ENCODE data around the gene MOGAT1.
"Not testable (repeated sequence)": the region's sequence is repeated elsewhere in the genome, so short reads cannot be mapped to it uniquely, and the experiment has no call there.

MOGAT1 gene

GRCh38 chr2:222710736-222711135, 39.3 kb downstream of the MOGAT1 start:
- DNase-seq = peak; percentile 68

- DNase-seq = no peak
Observed at GRCh38 chr2:222711315-222711940, 40.0 kb downstream of the MOGAT1 start.

DNA sequence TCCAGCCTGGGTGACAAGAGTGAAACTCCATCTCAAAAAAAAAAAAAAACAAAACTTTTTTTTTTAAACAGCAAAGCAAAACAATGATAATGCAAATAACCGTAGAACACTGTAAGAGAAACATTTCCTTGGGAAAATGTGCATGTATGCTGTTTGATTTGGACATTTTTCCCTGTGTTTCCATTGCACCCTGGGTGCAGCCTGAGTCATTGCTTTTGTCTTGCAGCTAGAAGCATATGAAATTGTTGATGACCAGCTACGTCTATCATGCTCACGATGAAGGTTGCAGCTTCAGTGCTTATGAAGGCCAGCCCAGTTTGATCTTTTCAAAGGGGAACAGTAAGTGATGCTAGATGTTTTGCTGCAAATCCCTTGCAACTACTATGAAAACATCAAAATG, 41.5 kb downstream of the MOGAT1 start:
- no peak for DNase-seq

DNA sequence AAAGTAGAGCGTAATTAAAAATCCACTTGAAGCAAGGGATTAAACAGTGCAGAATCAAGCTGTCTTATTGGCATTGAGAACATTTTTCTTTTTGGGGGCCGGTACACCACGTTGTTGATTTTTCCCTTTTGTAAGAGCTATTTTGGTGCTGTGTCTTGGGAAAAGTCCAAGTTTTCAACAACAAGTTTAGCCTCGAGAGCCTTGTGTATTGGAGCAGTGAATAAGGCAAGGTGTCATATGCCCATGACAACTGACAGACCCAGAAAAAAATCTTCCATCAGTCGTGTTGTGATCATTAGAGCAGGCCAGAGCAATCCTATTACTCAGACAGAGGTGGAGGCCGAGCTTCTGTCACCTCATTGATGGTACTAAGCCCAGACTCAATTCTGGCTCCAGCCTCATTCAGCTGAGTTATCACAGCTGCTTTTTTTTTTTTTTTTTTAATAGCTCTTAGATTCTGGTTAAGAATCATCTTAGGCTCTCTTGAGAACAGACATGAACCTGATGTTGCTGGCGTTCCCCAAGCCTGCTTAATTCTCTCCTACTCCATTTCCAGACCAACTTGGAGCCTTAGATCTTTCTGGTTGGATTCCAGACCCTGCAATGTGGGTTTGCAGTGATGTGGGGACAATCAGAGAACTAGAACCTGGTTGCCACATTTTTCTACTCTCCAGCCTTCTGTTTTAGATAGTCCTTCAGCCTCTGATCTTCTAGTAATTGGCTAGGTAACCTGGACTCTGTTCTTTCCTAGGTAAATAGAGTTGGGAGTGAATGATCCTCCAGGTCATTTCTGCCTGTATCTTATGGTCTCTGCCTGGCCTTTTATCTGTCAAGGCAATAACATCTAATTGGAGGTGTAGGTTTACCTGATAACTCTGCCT, 43.1 kb downstream of the MOGAT1 start:
- DNase-seq = no peak

DNA sequence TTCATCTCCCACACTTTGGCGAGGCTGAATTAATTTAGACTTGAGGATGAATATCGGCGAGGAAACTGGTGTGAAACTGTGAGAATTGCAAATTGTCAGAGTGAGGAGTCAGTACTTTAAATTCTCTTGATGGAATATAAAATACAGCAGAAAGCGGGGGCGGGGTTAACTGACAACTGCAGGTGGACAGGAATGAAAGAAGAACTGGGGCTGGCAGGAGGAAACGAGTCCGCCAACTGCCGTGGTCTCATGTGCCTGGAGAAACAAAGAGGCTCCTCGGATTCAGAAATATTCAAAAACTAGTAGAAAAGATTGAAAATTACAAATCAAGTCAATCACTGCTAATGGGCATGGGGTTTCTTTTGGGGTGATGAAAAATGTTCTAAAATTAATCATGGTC, 44.3 kb downstream of the MOGAT1 start:
- DNase-seq = no peak

- peak; percentile 69 for DNase-seq
Observed at GRCh38 chr2:222719787-222720186, 48.3 kb downstream of the MOGAT1 start.

- DNase-seq = not testable (repeated sequence)
Observed at GRCh38 chr2:222721597-222721996, 50.1 kb downstream of the MOGAT1 start.

DNA sequence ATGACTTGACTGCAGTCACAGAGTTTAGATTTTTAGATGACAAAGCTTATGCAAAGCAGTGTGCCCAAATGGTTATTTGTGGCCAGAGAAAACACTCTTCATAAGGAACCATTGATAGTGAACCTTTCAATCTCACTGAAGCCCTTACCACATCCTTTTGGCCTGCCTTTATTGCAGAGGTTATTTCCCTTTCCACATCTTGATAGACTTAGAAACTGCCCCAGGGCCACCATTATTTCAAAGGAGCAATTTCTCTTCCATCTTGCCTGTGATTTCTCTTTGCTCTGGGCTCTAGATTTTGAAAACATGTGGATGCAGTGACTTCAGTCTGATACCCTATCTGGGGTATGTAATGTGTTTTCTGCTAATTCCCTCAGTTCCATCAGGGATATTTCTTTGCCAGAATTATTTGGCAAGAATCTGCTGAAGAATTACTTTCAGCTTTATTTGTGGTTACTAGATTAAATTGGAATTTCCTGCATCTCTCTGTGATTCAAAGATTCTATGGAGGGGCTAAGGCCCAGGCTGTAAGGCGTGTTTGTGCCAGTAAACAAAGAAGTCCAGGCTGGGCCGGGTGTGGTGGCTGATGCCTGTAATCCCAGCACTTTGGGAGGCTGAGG, 51.0 kb downstream of the MOGAT1 start:
- DNase-seq = no peak

- no peak for DNase-seq
Observed at GRCh38 chr2:222724208-222724607, 52.8 kb downstream of the MOGAT1 start.

- no peak for DNase-seq
Observed at GRCh38 chr2:222728621-222729020, 57.2 kb downstream of the MOGAT1 start.

DNA sequence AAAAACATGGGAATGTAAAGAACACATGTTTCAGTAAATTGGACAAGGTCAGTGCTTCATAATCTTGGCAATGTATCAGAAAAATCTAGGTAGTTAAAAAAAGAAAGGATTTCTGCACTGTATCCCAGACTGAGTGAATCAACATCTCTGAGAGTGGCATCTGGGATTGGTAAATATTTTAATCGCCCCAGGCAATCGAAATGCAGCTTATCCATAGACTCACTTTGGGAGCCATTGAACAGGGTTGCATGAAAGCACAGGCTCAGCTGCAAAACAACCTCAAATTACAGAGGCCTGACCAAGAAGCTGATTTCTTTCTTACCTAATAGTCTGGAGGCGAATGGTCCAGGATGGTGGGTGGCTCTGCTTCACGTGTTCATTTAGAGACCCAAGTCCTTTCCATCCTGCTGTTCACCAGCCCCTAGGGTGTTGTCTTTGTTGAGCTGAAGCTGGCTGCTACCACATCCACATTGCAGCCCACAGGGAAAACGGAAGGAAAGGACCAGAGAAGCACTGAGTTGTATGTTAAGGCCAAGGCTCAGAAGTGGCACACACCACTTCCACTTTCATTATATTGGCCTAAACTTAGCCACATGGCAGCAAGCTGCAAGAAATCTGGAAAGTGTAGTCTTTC, 59.0 kb downstream of the MOGAT1 start:
- peak; percentile 84 for DNase-seq

- DNase-seq = peak; percentile 69
Observed at GRCh38 chr2:222731201-222731621, 59.8 kb downstream of the MOGAT1 start.

DNA sequence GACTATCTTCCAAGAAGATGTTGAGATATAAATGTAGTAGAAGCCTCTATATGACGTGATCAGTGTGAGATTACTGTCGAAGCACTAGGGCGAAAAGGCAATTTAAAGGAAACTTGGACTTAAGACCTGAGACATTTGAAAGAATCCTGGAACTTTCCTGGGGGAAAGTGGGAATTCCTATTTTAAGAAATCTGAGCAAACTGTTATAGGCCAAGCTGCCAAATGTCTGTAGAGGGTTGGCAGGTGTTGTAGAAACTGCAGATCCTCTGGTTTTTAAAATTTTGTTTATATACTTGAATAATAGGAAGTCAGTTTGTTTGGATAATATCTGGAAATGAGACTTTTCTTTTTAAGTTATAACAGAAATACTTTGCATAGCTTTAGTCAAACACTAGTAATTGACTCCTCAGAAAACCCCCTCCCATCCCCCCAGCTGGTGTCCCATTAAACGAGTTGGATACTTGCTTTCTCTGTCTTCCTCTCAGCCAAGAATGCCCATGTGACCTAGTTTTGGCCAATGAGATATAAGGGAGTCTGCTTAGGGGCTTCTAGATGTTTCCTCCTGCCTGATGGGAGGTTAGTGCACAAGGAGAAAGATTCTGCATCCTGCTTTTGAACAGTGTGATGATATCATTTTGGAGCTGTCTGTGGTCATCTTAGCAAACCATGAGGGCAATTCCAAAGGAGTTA, 61.2 kb downstream of the MOGAT1 start:
- DNase-seq = no peak

GRCh38 chr2:222733470-222733845, 62.0 kb downstream of the MOGAT1 start:
- no peak for DNase-seq

GRCh38 chr2:222733846-222734702, 62.6 kb downstream of the MOGAT1 start:
- DNase-seq = no peak

DNA sequence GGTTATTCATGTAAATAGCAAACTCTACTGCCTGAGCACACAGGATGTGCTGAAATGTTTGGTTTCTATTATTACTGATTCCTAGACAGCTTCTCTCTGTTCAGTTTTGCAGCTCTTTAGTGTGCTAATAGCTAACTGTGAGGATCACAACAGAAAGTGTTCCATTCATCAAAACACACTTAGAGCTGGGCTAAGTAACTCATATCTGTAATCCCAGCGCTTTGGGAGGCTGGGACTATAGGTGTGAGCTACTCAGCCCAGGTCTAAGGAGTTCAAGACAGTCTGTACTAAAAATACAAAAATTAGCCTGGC, 63.2 kb downstream of the MOGAT1 start:
- DNase-seq = no peak

DNA sequence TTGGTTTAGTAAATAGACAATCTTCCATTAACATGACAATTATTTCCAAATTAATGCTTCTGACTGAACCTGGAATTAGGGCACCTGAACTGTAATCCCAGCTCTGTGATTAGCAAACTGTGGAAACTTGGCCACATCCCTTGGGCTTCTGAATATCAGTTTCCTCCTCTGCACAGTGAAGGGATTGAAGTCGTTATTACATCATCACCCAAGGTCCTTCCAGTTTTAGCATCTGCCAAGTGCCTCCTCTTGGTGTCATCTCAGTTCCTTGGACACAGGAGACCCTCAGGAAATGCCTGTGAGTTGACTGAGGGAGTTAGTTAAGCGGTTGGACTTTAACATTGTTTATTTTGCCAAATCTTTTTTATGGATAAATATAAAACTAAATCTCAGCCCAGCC, 64.8 kb downstream of the MOGAT1 start:
- peak; percentile 31 for DNase-seq

- DNase-seq = no peak
Observed at GRCh38 chr2:222736924-222737323, 65.5 kb downstream of the MOGAT1 start.

GRCh38 chr2:222738312-222738711, 66.9 kb downstream of the MOGAT1 start:
- DNase-seq = no peak

GRCh38 chr2:222738809-222739208, 67.4 kb downstream of the MOGAT1 start:
- peak; percentile 59 for DNase-seq

- peak; percentile 46 for DNase-seq
Observed at GRCh38 chr2:222739939-222740338, 68.5 kb downstream of the MOGAT1 start.

DNA sequence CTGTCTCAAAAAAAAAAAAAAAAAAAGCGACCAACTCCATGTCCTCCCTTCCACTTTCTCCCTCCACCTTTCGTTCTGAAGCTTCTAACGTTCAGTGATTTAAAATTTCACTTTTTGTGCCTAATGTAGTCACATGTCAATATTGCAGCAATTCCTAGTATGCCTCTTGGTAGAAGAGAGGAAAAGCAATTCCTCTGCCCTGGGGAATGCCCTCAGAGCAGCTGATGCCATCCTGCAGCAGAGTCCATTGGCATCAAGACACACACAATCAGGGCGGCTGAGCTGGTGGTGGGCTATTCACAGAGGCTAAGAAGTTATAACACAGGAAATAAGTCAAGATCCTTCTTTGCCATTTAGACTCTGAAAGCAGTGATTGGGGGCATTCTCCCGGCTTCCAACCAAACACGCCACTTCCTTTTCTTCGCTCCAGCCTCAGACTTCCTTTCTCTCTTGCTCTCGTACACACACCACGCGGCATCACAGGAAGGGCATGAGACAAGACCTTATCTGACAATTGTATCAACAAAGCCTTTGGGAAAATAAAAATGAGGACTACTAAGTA, 71.9 kb downstream of the MOGAT1 start:
- peak; percentile 72 for DNase-seq

All from inflammatory macrophage treated with lipopolysaccharide for 4 hours (primary cell).